HEK293 (cell line): ENCODE results near the gene JAM3.

Experiments
- CTCF ChIA-PET: fragments of 350-600 bp; formaldehyde crosslinking; extraction: SDS; loops from one replicate; lab custom pipeline; 2021; ENCODE audit warnings: antibody characterized with exemption; lab: Yijun Ruan, JAX
- POLR2A ChIA-PET: fragments of 300-600 bp; formaldehyde crosslinking; extraction: SDS; loops from one replicate; lab custom pipeline; 2020; ENCODE audit warnings: antibody characterized with exemption, inconsistent platforms; lab: Yijun Ruan, JAX
- H3K27ac ChIP-seq: fragments of 200-500 bp; sonication (Bioruptor generic); 2 replicates; pipeline ENCODE4 v1.5.1; 2014; ENCODE audit warnings: low read depth, low read length, control low read depth, inconsistent platforms; ENCODE audit errors: extremely low read depth
- H3K36me3 ChIP-seq, 2 experiments: fragments of 200-500 bp in 1 of 2; sonication (Bioruptor generic) in 1 of 2; 1 replicate in 1 of 2; 2 replicates in 1 of 2; pipeline ENCODE4 v1.5.1; 2014 to 2017; ENCODE audit warnings: inconsistent platforms in 2 of 2, low read length in 2 of 2; ENCODE audit not compliant: control insufficient read depth in 2 of 2, insufficient read depth in 1 of 2
- H3K4me1 ChIP-seq: fragments of 200-500 bp; sonication (Bioruptor generic); 2 replicates; pipeline ENCODE4 v1.5.1; 2014; ENCODE audit warnings: mild to moderate bottlenecking, low read length, inconsistent platforms; ENCODE audit not compliant: control insufficient read depth, insufficient read depth
- H3K4me3 ChIP-seq: 2 replicates; pipeline ENCODE4 v1.5.1; 2011; ENCODE audit warnings: low read depth, mild to moderate bottlenecking, control low read depth, low read length, moderate library complexity
- H3K9me3 ChIP-seq: fragments of 200-500 bp; sonication (Bioruptor generic); 2 replicates; pipeline ENCODE4 v1.5.1; 2014; ENCODE audit warnings: low read depth, low read length, inconsistent platforms; ENCODE audit not compliant: control insufficient read depth, insufficient read depth
- GFI1B ChIP-seq: fragments of 450-650 bp; formaldehyde crosslinking; IDR thresholded peaks from 2 replicates; pipeline ENCODE4 v1.5.1; 2016; ENCODE audit warnings: missing biosample characterization, missing genetic modification characterization
- GLIS2 ChIP-seq: fragments of 450-650 bp; formaldehyde crosslinking; IDR thresholded peaks from 2 replicates; pipeline ENCODE4 v1.5.1; 2016; ENCODE audit warnings: missing biosample characterization, missing genetic modification characterization
- HOXC10 ChIP-seq: sonication (generic); formaldehyde crosslinking; IDR thresholded peaks from 2 replicates; pipeline ENCODE4 v1.8.1; 2023; ENCODE audit warnings: mild to moderate bottlenecking, missing genetic modification reagents
- SCRT1 ChIP-seq: fragments of 450-650 bp; formaldehyde crosslinking; IDR thresholded peaks from 2 replicates; pipeline ENCODE4 v1.5.1; 2016; ENCODE audit warnings: missing biosample characterization, missing genetic modification characterization, borderline replicate concordance
- ZEB2 ChIP-seq: fragments of 450-650 bp; formaldehyde crosslinking; IDR thresholded peaks from 2 replicates; pipeline ENCODE4 v1.5.1; 2016; ENCODE audit warnings: missing biosample characterization, missing genetic modification characterization
- ZFP41 ChIP-seq: fragments of 450-650 bp; formaldehyde crosslinking; IDR thresholded peaks from 2 replicates; pipeline ENCODE4 v1.5.1; 2016; ENCODE audit warnings: missing biosample characterization, missing genetic modification characterization, borderline replicate concordance
- ZNF10 ChIP-seq: fragments of 450-650 bp; formaldehyde crosslinking; IDR thresholded peaks from 2 replicates; pipeline ENCODE4 v1.5.1; 2017; ENCODE audit warnings: missing biosample characterization, missing genetic modification characterization
- ZNF112 ChIP-seq: fragments of 450-650 bp; formaldehyde crosslinking; IDR thresholded peaks from 2 replicates; pipeline ENCODE4 v1.5.0; 2017; ENCODE audit warnings: missing biosample characterization, missing genetic modification characterization
- ZNF175 ChIP-seq: fragments of 450-650 bp; formaldehyde crosslinking; IDR thresholded peaks from 2 replicates; pipeline ENCODE4 v1.5.1; 2016; ENCODE audit warnings: missing biosample characterization, missing genetic modification characterization
- ZNF302 ChIP-seq: fragments of 450-650 bp; formaldehyde crosslinking; IDR thresholded peaks from 2 replicates; pipeline ENCODE4 v1.5.1; 2016; ENCODE audit warnings: missing biosample characterization, missing genetic modification characterization, low read depth
- ZNF37A ChIP-seq: fragments of 450-650 bp; IDR thresholded peaks from 2 replicates; pipeline ENCODE4 v1.5.1; 2018; ENCODE audit warnings: missing biosample characterization, missing genetic modification characterization
- ZNF473 ChIP-seq: fragments of 450-650 bp; formaldehyde crosslinking; IDR thresholded peaks from 2 replicates; pipeline ENCODE4 v1.5.1; 2017; ENCODE audit warnings: missing biosample characterization, missing genetic modification characterization
- ZNF561 ChIP-seq: fragments of 450-650 bp; IDR thresholded peaks from 2 replicates; pipeline ENCODE4 v1.5.1; 2018; ENCODE audit warnings: missing biosample characterization, missing genetic modification characterization, borderline replicate concordance
- ZNF596 ChIP-seq: fragments of 450-650 bp; IDR thresholded peaks from 2 replicates; pipeline ENCODE4 v1.5.0; 2018; ENCODE audit warnings: missing biosample characterization, mild to moderate bottlenecking, missing genetic modification characterization, moderate library complexity
- ZNF610 ChIP-seq: fragments of 450-650 bp; formaldehyde crosslinking; IDR thresholded peaks from 2 replicates; pipeline ENCODE4 v1.5.1; 2016; ENCODE audit warnings: missing biosample characterization, missing genetic modification characterization, borderline replicate concordance
- ZNF677 ChIP-seq: fragments of 450-650 bp; IDR thresholded peaks from 2 replicates; pipeline ENCODE4 v1.5.0; 2018; ENCODE audit warnings: missing biosample characterization, mild to moderate bottlenecking, missing genetic modification characterization, moderate library complexity
- TF ChIP-seq, protein P1 (sequence below): fragments of 450-650 bp; formaldehyde crosslinking; IDR thresholded peaks from 2 replicates; pipeline ENCODE4 v1.5.1; 2016; ENCODE audit warnings: missing biosample characterization, missing genetic modification characterization
- TF ChIP-seq, protein P2 (sequence below): fragments of 450-650 bp; formaldehyde crosslinking; IDR thresholded peaks from 2 replicates; pipeline ENCODE4 v1.5.1; 2016; ENCODE audit warnings: missing biosample characterization, missing genetic modification characterization
- TF ChIP-seq, protein P3 (sequence below): fragments of 450-650 bp; formaldehyde crosslinking; IDR thresholded peaks from 2 replicates; pipeline ENCODE4 v1.5.1; 2016; ENCODE audit warnings: missing biosample characterization, missing genetic modification characterization
- TF ChIP-seq, protein P4 (sequence below): fragments of 450-650 bp; formaldehyde crosslinking; IDR thresholded peaks from 2 replicates; pipeline ENCODE4 v1.5.1; 2016; ENCODE audit warnings: missing biosample characterization, missing genetic modification characterization
- TF ChIP-seq, protein P5 (sequence below): fragments of 450-650 bp; formaldehyde crosslinking; IDR thresholded peaks from 2 replicates; pipeline ENCODE4 v1.5.1; 2017; ENCODE audit warnings: missing biosample characterization, missing genetic modification characterization
- TF ChIP-seq, protein P6 (sequence below): fragments of 450-650 bp; formaldehyde crosslinking; IDR thresholded peaks from 2 replicates; pipeline ENCODE4 v1.5.1; 2017; ENCODE audit warnings: missing biosample characterization, missing genetic modification characterization
- TF ChIP-seq, protein P7 (sequence below): sonication (generic); formaldehyde crosslinking; IDR thresholded peaks from 2 replicates; pipeline ENCODE4 v1.8.1; 2022; ENCODE audit warnings: mild to moderate bottlenecking, moderate library complexity, missing genetic modification reagents

Gene JAM3

DNA sequence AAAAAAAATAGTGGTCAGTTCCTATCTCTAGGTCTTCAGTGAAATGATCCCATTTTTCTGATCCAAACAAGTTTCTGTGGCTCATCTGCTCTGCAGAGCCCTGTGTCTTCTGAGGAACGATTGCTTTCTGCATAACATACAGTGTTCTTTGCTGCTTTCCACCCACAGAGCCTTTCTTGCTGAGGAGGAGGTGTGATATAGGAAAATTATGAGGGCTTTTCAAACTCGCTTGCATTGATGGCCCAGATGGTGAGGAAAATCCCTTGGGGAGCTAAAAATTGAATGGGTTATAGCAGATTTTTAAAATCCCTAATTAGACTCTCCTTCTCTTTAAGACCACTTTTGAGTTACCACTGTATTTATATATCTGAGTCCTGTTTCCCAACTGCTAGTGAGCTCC is 31.3 kb downstream of the JAM3 start:
- ChIA-PET POLR2A (no interaction called here), CTCF (interaction anchor here (0.6 kb wide), 1 partner anchor 53 kb away, joined by 3 read pairs; no protein-coding TSS in a partner anchor)
- Histone ChIP-seq H3K27ac (no peak overlapping the region), H3K4me3 (no peak overlapping the region), H3K9me3 (no peaks in the 10 kb centered on the region), H3K36me3 (no peaks in the 10 kb centered on the region), H3K4me1 (no peaks in the 10 kb centered on the region)
- TF ChIP-seq, protein P1, sequence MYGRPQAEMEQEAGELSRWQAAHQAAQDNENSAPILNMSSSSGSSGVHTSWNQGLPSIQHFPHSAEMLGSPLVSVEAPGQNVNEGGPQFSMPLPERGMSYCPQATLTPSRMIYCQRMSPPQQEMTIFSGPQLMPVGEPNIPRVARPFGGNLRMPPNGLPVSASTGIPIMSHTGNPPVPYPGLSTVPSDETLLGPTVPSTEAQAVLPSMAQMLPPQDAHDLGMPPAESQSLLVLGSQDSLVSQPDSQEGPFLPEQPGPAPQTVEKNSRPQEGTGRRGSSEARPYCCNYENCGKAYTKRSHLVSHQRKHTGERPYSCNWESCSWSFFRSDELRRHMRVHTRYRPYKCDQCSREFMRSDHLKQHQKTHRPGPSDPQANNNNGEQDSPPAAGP (tag by site-specific recombination): no peak
- TF ChIP-seq ZEB2: no peak

DNA sequence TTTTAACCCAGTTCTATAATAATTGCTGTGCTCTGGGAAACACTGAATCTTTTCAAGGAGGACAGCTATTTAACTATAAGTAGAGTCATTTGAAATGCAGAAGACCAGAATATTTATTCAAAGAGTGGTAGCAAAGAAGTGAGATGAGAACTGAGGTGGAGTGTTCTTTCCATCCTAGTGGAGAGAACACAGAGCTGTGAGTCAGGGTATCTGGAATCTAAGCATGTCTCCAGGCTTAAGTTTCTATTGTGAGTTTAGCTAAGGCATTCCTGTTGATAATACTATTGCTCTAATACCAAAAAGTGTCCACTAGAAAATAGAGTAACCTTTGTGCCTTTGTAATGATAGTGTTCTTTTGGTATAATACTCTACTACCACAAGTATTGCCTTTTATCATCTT is 32.4 kb downstream of the JAM3 start:
- no peak overlapping the region for H3K27ac ChIP-seq
- ChIA-PET CTCF (interaction anchor here (0.5 to 0.8 kb wide), 2 partner anchors 8 to 174 kb away, joined by 3 read pairs; no protein-coding TSS in a partner anchor), POLR2A (no interaction called here)
- H3K9me3 ChIP-seq: no peaks in the 10 kb centered on the region
- H3K4me3 ChIP-seq: no peak overlapping the region
- no peaks in the 10 kb centered on the region for H3K36me3 ChIP-seq
- TF ChIP-seq ZNF596 (tag by site-specific recombination) (no peak), ZNF610 (no peak), ZNF302 (no peak), ZNF10 (no peak), HOXC10 (no peak), ZFP41 (tag by site-specific recombination) (no peak), ZNF561 (tag by site-specific recombination) (no peak), GLIS2 (tag by site-specific recombination) (no peak), ZNF37A (tag by site-specific recombination) (no peak)
- TF ChIP-seq, protein P2, sequence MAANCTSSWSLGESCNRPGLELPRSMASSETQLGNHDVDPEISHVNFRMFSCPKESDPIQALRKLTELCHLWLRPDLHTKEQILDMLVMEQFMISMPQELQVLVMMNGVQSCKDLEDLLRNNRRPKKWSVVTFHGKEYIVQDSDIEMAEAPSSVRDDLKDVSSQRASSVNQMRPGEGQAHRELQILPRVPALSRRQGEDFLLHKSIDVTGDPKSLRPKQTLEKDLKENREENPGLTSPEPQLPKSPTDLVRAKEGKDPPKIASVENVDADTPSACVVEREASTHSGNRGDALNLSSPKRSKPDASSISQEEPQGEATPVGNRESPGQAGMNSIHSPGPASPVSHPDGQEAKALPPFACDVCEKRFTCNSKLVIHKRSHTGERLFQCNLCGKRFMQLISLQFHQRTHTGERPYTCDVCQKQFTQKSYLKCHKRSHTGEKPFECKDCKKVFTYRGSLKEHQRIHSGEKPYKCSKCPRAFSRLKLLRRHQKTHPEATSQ (tag by site-specific recombination): no peak
- H3K4me1 ChIP-seq: no peaks in the 10 kb centered on the region

DNA sequence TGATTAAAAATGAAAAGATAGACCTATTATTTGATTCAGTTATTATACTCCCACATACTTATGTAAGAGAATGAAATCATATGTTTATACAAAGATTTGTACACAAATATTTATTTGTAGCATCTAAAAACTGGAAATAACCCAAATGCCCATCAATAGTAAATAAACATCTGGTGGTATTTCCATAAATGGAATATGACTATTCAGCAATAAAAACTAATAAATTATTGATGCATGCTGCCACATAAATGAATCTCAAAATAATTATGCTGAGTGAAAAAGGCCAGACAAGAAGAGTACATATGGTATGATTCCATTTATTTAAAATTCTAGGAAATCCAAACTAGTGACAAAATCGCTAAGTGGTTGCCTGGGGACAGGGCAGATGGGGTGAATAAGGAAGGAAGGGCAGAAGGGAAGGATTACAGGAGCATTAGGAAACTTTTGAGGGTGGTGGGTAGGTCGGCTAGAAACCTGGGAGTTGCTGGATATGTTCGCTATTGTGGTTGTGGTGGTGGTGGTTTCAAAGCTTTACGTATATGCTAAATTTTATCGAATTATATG is 41.5 kb downstream of the JAM3 start:
- no peaks in the 10 kb centered on the region; a peak in 1 of 3 replicates for H3K36me3 ChIP-seq
- no peaks in the 10 kb centered on the region for H3K4me1 ChIP-seq
- H3K4me3 ChIP-seq: no peak overlapping the region
- no peaks in the 10 kb centered on the region for H3K9me3 ChIP-seq
- no peak overlapping the region for H3K27ac ChIP-seq
- ChIA-PET CTCF (interaction anchor here (0.6 to 0.7 kb wide), 2 partner anchors 13 to 29 kb away, joined by 3 read pairs; no protein-coding TSS in a partner anchor), POLR2A (no interaction called here)
- TF ChIP-seq, protein P3, sequence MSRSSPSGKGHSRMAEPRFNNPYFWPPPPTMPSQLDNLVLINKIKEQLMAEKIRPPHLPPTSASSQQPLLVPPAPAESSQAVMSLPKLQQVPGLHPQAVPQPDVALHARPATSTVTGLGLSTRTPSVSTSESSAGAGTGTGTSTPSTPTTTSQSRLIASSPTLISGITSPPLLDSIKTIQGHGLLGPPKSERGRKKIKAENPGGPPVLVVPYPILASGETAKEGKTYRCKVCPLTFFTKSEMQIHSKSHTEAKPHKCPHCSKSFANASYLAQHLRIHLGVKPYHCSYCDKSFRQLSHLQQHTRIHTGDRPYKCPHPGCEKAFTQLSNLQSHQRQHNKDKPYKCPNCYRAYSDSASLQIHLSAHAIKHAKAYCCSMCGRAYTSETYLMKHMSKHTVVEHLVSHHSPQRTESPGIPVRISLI: no peak
- TF ChIP-seq, protein P4, sequence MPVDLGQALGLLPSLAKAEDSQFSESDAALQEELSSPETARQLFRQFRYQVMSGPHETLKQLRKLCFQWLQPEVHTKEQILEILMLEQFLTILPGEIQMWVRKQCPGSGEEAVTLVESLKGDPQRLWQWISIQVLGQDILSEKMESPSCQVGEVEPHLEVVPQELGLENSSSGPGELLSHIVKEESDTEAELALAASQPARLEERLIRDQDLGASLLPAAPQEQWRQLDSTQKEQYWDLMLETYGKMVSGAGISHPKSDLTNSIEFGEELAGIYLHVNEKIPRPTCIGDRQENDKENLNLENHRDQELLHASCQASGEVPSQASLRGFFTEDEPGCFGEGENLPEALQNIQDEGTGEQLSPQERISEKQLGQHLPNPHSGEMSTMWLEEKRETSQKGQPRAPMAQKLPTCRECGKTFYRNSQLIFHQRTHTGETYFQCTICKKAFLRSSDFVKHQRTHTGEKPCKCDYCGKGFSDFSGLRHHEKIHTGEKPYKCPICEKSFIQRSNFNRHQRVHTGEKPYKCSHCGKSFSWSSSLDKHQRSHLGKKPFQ (tag by site-specific recombination): no peak
- TF ChIP-seq, protein P5, sequence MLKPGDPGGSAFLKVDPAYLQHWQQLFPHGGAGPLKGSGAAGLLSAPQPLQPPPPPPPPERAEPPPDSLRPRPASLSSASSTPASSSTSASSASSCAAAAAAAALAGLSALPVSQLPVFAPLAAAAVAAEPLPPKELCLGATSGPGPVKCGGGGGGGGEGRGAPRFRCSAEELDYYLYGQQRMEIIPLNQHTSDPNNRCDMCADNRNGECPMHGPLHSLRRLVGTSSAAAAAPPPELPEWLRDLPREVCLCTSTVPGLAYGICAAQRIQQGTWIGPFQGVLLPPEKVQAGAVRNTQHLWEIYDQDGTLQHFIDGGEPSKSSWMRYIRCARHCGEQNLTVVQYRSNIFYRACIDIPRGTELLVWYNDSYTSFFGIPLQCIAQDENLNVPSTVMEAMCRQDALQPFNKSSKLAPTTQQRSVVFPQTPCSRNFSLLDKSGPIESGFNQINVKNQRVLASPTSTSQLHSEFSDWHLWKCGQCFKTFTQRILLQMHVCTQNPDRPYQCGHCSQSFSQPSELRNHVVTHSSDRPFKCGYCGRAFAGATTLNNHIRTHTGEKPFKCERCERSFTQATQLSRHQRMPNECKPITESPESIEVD (tag by site-specific recombination): no peak
- TF ChIP-seq ZNF112 (tag by site-specific recombination) (no peak), ZNF175 (tag by site-specific recombination) (no peak), SCRT1 (tag by site-specific recombination) (no peak), ZNF473 (no peak), GFI1B (tag by site-specific recombination) (no peak), ZNF677 (tag by site-specific recombination) (no peak)
- TF ChIP-seq, protein P6, sequence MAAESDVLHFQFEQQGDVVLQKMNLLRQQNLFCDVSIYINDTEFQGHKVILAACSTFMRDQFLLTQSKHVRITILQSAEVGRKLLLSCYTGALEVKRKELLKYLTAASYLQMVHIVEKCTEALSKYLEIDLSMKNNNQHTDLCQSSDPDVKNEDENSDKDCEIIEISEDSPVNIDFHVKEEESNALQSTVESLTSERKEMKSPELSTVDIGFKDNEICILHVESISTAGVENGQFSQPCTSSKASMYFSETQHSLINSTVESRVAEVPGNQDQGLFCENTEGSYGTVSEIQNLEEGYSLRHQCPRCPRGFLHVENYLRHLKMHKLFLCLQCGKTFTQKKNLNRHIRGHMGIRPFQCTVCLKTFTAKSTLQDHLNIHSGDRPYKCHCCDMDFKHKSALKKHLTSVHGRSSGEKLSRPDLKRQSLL: no peak
- TF ChIP-seq, protein P7, sequence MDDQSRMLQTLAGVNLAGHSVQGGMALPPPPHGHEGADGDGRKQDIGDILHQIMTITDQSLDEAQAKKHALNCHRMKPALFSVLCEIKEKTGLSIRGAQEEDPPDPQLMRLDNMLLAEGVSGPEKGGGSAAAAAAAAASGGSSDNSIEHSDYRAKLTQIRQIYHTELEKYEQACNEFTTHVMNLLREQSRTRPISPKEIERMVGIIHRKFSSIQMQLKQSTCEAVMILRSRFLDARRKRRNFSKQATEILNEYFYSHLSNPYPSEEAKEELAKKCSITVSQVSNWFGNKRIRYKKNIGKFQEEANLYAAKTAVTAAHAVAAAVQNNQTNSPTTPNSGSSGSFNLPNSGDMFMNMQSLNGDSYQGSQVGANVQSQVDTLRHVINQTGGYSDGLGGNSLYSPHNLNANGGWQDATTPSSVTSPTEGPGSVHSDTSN (CRISPR knock-in tag): no peak
